Measurements from ENCODE around the gene OTX1.
"Not testable (repeated sequence)": the region's sequence is repeated elsewhere in the genome, so short reads cannot be mapped to it uniquely, and the experiment has no call there.

The OTX1 gene

DNA sequence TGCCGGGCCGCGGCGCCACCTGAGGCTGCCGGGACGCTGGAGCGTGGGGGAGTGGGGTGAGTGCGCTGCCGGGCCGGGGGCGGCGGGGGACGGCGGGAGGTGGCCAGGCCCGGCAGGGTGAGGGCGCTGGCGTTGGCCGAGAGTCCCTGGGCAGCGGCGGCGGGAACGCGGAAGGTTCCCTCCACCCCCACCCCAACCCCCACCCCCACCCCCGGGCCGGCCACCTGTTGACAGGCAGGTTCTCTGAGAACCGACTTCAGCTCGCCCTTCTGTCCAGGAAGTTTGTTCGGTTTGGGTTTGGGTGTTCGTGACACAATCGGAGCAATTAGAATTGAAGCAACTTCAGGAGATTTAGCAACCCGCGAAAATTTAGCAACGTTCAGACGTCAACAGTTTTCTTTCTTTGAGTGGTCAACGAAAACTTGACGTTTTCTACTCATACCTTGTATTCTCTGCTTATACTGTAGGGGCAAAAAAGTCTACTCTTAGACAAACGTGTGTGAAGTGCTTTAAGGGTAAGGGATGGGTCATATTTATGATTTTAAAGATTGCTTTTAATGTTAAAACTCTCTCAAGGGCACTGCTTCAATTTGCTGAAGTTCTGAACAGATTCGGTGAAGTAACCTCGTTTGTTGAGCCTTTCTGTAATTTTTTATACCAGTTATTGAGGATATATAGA, 9.3 kb downstream of the OTX1 start:
- no peak for DNase-seq

DNA sequence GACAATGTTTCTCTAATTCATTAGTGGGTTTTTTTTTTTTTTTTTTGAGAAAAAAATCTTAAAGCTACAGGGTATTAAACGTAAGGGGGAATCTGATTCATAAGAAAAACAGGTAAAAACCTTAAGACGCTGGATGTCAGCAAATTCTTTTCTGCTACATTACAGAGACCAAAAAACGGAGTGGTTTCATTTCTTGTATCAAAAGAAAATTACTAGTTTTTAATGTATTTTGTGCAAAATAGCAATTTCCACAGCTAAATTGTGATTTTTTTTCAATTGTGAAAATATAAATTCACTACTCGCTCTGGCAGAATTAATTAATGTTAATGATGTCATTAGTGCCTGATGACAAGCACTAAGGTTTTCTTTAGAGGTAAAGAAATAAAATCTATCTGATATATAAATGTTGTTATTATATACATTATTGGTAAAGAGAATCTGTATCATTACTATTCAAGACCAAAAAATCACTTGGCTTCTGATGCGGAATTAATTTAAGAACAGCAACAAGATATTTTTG, 9.9 kb downstream of the OTX1 start:
- DNase-seq, result no peak

DNA sequence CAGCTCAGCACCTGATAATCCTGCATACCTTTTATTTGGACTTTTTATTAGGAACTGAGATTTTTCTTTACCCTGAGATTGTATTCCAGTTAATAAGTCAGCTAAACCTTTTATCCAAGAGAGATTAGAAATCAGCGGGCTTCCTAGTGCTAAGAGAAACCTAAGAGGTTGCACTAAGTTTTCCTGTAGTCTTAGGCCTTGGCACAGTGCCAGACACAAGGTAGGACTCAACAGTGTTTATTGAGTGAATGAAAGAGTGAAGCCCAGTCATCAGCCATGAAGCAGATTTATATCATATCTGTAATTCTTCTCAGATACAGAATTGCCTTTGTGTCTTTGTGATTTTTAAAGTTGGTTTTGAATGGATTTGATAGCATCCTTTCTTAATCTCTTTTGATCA, 13.6 kb downstream of the OTX1 start:
- no peak for DNase-seq

DNA sequence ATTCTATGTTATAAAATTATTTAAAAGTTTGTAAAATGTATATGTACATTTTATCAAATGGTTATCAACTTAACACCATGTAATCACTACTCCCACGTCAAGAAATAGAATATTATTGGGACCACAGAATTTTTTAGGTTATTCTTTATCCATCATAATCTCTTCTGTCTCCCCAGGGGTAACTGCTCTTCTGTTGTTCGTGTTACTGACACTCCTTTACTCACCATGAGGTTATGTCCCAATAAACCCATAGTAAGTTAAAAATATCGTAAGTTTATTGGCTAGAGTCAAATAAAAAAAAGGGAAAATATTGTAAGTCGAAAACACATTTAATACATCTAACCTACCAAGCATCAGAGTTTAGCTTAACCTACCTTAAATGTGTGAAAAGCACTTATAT, 14.0 kb downstream of the OTX1 start:
- no peak for DNase-seq

DNA sequence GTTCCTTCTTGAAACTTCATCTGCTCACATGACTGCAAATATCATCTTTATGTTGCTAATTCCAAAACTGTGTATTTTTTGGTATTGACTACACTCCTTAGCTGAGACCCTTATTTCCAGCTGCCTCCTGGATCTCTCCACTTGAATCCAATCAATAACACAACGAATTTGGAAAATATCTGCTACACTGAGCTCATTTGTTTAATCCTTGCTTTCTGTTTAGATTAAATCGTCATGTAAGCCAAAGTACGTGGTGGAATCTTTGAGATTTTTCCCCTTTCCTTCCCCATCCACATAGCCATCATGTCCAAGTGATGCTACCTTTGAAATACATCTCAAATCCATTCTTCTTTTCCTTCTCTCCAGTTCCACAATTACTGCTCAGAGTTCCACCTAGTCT, 15.6 kb downstream of the OTX1 start:
- no peak for DNase-seq

DNA sequence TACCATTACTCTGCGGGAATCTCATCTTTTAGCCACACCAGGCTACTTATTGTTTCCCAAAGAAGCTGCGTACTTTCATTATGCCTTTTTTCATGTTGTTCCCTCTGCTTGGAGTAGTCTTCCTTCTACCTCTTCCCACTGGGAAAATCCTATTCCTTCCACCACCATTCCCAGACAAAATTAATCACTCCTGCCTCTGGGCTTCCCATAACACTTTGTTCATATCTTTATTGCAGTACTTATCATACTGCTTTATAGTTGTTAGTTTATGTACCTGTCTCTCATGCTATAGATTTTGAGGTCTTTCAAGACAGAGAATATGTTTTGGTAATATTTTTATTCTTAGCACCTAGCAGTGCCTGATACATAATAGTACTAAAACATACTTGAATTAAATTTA, 16.2 kb downstream of the OTX1 start:
- DNase-seq, result no peak

DNA sequence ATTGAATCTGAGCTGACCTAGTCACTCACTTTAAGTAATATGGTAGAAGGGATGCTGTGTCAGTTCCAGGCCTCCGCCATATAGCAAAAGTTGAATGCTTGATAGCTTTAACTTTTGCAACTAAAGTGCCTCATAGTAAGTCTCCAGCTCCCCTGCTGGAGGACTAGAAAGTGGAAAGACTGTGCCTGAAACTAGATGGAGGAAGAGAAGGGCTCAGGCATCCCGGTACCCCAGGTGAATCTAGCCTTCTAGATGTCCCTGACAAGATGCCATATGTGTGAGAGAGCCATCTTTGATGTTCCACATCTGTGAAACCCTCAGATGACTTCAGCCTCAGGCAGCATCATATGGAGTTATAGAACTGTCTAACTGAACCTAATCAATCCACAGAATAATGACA, 21.0 kb downstream of the OTX1 start:
- no peak for DNase-seq

DNA sequence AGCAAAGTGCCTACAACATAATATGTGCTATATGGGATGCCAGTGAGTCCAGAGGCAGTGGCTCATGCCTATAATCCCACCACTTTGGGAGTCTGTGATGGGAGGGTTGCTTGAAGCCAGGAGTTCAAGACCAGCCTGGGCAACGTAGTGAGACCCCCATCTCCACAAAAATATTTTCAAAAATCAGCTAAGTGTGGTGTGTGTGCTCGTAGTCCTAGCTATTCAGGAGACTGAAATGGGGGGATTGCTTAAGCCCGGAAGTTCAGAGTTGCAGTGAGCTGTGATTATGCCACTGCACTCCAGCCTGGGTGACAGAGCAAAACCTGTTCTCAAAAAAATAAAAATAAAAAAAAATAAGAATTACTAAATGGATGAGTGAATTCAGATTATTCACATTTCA, 23.4 kb downstream of the OTX1 start:
- DNase-seq, result no peak

DNA sequence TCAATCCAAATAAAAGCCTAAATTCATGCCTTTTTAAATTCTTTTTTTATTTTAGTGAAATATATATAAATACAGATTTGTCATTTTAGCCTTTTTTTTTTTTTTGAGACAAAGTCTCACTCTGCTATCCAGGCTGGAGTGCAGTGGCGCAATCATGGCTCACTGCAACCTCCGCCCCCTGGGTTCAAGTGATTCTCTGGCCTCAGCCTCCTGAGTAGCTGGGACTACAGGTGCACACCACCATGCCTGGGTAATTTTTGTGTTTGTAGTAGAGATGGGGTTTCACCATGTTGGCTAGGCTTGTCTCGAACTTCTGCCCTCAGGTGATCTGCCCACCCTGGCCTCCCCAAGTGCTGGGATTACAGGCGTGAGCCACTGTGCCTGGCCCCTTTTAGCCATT, 23.8 kb downstream of the OTX1 start:
- DNase-seq, result not testable (repeated sequence)

DNA sequence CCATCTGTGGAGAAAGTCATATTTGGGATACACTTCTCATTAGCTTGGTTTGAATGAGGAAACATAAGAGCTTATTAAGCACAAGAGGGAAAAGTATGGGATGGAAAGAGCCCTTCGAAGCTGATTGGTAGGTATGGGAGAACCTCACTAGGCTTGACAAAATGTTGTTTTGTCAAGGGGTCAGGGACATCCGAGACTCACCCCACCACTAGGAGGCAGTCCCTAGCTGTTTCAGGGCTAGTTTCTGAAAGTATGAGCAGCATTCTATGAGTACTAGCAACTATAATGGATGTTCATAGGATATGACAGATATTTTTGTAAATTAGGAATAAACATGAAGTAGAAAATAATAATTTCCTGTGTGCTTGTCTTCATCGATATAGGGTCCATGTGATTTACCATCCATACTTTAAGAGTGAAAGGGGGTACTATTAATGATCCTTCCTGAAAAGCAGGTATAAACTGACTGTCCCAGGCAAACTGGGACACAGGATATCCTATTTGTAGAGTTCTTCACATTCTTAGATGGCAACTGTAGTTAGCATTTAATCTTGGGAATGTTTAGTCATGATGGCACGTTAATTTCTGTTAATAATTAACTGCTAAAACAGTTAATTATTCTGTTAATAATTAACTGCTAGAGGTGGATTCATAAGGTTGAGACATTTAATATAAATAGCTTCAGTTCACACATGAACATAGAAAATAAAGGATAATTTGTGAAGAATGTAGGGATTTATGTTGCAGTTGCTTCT, 28.4 kb downstream of the OTX1 start:
- no peak for DNase-seq

DNA sequence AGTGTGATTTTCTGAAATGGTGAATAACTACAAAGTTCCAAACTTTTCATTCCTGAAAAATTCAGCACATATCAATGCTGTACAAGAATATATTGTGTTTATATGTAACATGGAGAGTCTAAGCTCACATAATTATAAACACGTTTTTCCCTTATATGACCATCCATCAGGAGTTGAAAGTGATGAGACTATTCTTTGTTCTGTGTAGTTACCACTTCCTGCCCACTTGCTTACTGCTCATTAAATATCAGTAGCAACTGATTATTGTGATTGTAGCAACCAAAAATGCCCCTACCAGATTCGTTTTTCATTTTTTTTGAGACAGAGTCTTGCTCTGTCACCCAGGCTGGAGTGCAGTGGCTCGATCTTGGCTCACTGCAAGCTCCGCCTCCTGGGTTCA, 30.8 kb downstream of the OTX1 start:
- DNase-seq, result no peak

DNA sequence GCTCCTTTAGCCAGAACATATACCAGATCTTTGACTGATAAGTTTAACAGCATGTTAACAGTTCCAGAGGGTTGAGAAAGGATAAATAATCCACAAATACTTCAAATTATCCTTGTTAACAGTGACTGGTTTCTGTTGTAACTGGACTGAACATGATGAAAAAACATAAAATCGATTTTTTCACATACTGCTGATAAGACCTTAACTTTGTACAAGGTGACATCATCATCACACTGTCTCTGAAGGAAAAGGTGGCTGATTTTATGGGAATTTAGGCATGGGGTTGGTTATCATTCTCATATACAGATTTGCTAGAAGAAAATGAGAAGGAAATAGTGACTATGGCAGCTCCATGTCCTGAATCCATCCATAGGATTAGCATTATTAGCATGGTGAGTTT, 36.1 kb downstream of the OTX1 start:
- no peak for DNase-seq

DNA sequence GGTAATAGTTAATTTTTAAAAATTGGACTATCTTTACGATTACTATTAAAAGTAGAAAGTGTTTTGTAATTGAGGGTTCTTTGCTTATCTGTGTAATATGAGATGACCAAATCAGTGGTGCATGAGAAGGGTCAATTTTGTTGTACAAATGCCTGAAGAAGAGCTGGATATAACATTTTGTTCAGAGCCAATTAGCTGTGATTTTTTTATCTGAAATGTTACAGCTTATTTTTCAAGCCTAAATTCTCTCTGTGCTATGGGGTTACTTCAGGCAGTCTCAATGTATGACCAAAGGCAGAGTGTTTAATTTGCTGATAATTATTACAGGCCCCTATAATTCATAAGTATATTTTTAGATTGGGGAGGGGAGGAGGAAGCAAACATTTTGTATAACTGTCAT, 41.8 kb downstream of the OTX1 start:
- no peak for DNase-seq

DNA sequence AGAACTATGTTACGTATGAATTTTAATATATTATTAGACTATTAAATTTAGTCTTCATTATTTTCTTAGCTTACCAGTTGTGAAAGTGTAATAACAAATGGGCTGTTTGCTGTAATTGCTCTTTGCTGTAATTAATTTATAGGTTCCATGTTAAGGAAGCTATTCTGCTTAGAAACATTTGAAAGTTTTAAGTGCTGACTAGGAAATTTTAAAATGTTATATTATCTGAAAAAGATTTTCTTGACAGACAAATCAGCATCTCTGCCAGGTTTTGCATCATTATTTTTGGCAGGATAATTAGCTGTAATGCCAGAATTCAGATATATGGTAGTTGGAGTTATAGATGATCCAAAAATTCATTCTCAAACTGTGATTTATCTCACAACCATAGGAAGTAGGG, 42.2 kb downstream of the OTX1 start:
- DNase-seq, result no peak

DNA sequence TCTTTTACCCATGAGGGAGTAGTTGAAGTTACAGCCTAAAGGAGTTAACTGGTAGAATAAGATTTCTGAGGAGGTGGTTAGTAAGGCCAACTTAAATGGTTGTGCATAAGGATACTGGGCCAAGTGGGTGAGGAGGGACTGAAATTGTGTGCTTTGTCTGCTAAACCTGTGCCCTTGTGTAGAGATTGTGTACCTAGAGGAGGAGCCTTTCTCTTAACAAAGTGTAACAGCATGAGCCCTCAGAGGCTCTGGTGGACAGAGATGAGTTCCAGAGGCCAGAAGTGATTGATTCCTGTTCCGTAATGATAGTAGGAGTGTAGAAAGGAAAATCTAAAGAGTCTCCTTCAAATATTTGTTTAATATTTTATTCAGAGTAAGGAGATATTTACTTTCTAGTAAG, 42.9 kb downstream of the OTX1 start:
- no peak for DNase-seq

DNA sequence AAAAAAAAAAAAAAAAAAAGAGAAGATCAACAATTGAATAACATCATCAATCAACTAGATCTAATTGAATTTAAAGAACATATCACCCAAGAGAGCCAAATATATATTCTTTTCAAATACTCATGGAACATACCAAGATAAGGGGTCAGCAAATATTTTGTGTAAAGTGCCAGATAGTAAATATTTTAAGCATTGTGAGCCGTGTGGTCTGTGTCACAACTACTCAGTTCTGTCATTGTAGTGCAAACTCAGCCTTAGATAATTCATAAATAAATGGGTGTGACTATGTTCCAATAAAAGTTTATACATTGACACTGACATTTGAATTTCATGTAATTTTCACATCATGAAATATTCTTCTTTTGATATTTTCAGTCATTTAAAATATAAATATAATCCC, 45.9 kb downstream of the OTX1 start:
- no peak for DNase-seq

DNA sequence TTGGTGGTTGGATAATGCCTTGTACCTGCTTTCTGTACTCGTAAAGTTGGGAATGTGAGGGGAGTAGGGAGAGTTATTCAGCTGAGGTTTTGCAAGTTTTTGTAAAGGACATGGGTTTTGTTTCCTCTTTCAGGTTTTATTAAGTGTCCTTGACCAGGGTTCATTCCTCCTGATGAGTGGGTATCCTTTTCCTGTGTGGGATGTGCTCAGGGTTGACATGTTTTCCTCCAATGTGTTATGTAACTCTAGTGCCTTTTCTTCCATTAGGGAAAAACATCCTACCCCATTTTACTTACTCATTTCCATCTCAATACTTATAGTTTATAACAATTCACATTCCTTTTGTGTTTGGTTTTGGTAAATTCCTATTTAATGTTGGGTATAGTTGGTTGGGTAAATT, 48.4 kb downstream of the OTX1 start:
- DNase-seq, result no peak

DNA sequence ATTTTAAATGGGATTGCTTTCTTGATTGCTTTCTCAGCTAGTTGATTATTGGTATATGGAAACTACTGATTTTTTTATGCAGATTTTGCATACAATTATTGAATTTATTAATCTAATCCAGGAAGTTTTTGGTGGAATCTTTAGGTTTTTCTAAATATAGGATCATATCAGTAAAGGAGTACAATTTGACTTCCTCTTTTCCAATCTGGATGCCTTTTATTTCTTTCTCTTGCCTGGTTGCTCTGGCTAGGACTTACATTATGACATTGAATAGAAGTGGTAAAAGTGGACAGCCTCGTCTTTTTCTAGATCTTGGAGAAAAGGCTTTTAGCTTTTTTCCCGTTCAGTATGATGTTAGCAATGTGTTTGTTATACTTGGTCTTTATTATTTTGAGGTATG, 51.3 kb downstream of the OTX1 start:
- DNase-seq, result no peak

DNA sequence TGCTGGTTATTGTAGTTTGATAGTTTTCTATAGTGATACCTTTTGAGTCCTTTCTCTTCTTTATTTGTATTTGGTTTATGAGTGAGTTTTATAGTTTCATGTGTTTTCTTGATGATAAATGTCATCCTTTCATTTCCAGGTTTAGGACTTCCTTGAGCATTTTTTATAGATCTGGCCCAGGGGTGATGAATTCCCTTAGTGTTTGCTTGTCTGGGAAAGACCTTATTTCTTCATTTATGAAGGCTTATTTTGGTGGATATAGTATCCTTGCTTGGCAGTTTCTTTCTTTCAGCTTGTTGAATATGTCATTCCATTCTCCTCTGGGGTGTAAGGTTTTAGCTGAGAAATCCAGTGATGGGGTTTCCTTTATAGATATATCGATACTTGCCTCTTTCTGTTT, 53.9 kb downstream of the OTX1 start:
- no peak for DNase-seq

Data from NCI-H2171 treated with DMSO at 0.1 percent for 48 hours (cell line).